ENCODE results near the gene ZNF30.
"Not testable (repeated sequence)": the region's sequence is repeated elsewhere in the genome, so short reads cannot be mapped to it uniquely, and the experiment has no call there.

Gene ZNF30

GRCh38 chr19:34991542-34992333 lies 65.0 kb downstream of the ZNF30 start:
- Histone ChIP-seq H3K4me3 (ENCODE audit: low read length) (no peak overlapping the region), H3K9me3 (ENCODE audit: control insufficient read depth, low read length) (no peaks in the 10 kb centered on the region)

GRCh38 chr19:34992582-34992981 lies 65.9 kb downstream of the ZNF30 start:
- not testable (repeated sequence) for H3K4me1 ChIP-seq (ENCODE audit: control insufficient read depth, insufficient read depth, low read length); H3K27me3 ChIP-seq (replicated peaks; ENCODE audit: control insufficient read depth, insufficient read depth, low read length); H3K9ac ChIP-seq (ENCODE audit: low read length); H3K4me3 ChIP-seq (ENCODE audit: low read length); H3K9me3 ChIP-seq (ENCODE audit: control insufficient read depth, low read length); DNase-seq (ENCODE audit: low read depth); H3K36me3 ChIP-seq (ENCODE audit: control insufficient read depth, insufficient read depth, low read length, severe bottlenecking)

More at GRCh38 chr19:34991542-34992333, 65.0 kb downstream of the ZNF30 start:
- Histone ChIP-seq H3K27me3 (replicated peaks; ENCODE audit: control insufficient read depth, insufficient read depth, low read length) (peaks cover 3% of the 10 kb centered on the region), H3K9ac (ENCODE audit: low read length) (no peak overlapping the region), H3K36me3 (ENCODE audit: control insufficient read depth, insufficient read depth, low read length, severe bottlenecking) (no peaks in the 10 kb centered on the region), H3K4me1 (ENCODE audit: control insufficient read depth, insufficient read depth, low read length) (no peaks in the 10 kb centered on the region)
- DNase-seq (ENCODE audit: low read depth), result no peak

- Histone ChIP-seq H3K36me3 (ENCODE audit: control insufficient read depth, insufficient read depth, low read length, severe bottlenecking) (no peaks in the 10 kb centered on the region), H3K9ac (ENCODE audit: low read length) (no peak overlapping the region), H3K4me3 (ENCODE audit: low read length) (no peak overlapping the region), H3K27me3 (replicated peaks; ENCODE audit: control insufficient read depth, insufficient read depth, low read length) (peaks cover 3% of the 10 kb centered on the region), H3K9me3 (ENCODE audit: control insufficient read depth, low read length) (no peaks in the 10 kb centered on the region), H3K4me1 (ENCODE audit: control insufficient read depth, insufficient read depth, low read length) (peaks cover 2% of the 10 kb centered on the region)
- no peak for DNase-seq (ENCODE audit: low read depth)
These were observed 67.6 kb downstream of the ZNF30 start for GRCh38 chr19:34994286-34994642.

All from adipocyte (in vitro differentiated cells).